Measurements from ENCODE around the gene SNRPE. TPM values are rescaled to one million over a fixed set of nuclear protein-coding genes. Genes with fewer than 3 reads are reported as not detected.
A peak's percentile ranks its signal among the peaks of the same experiment; 100 is the strongest.
"Not testable (repeated sequence)": the region's sequence is repeated elsewhere in the genome, so short reads cannot be mapped to it uniquely, and the experiment has no call there.

The SNRPE gene
- 353 TPM for polyA plus RNA-seq (2013, experiment 1 of 4)
- polyA plus RNA-seq (2013, experiment 2 of 4) = 345 TPM
- 308 TPM for polyA plus RNA-seq (2013, experiment 3 of 4)
- polyA plus RNA-seq (2013, experiment 4 of 4) = 322 TPM

DNA sequence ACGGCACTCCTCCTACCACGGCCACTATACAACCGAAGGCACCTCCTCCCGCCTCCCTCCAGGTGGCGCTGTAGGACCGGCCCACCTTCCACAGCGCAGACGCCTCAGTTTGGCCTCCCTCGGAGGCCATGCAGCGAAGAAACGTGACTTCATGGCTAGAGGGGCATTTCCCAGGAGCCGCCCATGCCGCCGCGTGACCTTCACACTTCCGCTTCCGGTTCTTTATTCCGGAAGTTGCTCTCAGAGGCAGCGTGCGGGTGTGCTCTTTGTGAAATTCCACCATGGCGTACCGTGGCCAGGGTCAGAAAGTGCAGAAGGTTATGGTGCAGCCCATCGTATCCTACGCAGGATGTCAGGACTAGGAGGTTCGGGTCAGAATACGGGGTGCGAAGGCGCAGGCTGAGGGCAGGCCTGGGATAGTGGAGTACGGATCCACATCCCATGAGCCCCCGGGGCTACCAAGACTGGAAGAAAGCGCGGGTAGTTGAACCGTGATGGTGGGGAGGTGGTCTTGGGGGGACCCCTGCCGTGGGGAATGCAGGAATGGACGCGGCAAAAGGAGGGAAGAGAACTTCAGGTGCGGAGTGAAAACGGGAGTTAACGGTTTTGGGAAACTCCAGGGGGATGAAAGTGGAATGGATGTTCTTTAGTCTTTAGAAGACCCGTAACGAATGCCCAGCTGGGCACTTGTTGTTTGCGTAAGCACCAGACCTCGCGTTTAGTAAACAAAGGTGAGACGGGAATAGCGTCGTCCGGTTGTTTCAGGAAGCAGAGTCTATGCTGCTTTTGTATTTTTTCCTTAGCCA is at the start of gene SNRPE:
Gene SNRPE (plus strand): TSS at position 221 of the 806 bp plus-strand sequence. CDS start 61 bp downstream, at position 282.
- Histone ChIP-seq H3K27me3 (ENCODE audit: control insufficient read depth, insufficient read depth, low read length, poor library complexity, severe bottlenecking) (no peaks in the 10 kb centered on the region), H3K27ac (ENCODE audit: insufficient read depth, low read depth, low read length, poor library complexity, severe bottlenecking) (peak within 1 kb of the TSS; percentile 91)
- WGBS, 2 experiments = 0% methylated on average over 48 of the region's 48 CpGs

DNA sequence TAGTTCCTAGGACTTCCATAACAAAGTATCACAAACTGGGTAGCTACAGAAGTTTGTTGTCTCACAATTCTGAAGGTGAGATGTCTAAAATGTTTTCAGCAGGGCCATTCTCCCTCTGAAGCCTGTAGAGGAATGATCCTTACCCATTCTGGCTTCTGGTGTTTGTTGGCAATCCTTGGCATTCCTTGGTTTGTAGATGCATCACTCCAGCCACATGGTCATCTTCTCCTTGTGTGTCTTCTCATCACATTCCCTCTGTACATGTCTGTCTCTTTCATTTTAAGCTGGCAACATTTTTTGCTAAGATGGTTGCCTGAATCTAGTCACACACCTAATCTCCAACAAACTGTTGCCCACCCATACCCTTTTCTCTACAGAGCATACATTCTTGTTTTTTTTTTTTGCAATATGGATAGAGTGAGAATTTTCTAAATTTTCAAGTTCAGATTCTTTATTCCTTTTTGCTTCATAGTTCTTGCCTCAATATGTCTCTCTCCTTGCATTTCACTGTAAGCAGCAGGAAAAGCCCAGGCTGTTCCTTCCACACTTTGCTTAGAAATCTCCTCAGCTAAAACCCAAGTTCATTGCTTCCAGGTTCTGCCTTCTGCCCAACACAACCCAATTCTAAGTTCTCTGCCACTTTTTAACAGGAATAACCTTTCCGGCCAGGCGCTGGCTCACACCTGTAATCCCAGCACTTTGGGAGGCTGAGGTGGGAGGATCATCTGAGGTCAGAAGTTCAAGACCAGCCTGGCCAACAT is 47.6 kb upstream of the SNRPE start:
- Histone ChIP-seq H3K4me1 (ENCODE audit: control insufficient read depth, insufficient read depth, low read length) (no peaks in the 10 kb centered on the region), H3K27me3 (ENCODE audit: control insufficient read depth, insufficient read depth, low read length, poor library complexity, severe bottlenecking) (no peaks in the 10 kb centered on the region), H3K4me3 (ENCODE audit: insufficient read depth, low read depth, low read length) (no peak overlapping the region), H3K36me3 (ENCODE audit: control insufficient read depth, insufficient read depth, low read length) (peaks cover 21% of the 10 kb centered on the region), H3K9me3 (ENCODE audit: control insufficient read depth, low read length) (no peaks in the 10 kb centered on the region), H3K27ac (ENCODE audit: insufficient read depth, low read depth, low read length, poor library complexity, severe bottlenecking) (no peak overlapping the region)
- WGBS, 2 experiments = 90 to 100% methylated on average over 2 of the region's 2 CpGs

More for the DNA sequence above, at the start of gene SNRPE:
- H3K4me1 ChIP-seq (ENCODE audit: control insufficient read depth, insufficient read depth, low read length) = peaks cover 5% of the 10 kb centered on the region
- H3K9me3 ChIP-seq (ENCODE audit: control insufficient read depth, low read length) = no peaks in the 10 kb centered on the region
- H3K36me3 ChIP-seq (ENCODE audit: control insufficient read depth, insufficient read depth, low read length) = peaks cover 28% of the 10 kb centered on the region
- H3K4me3 ChIP-seq (ENCODE audit: insufficient read depth, low read depth, low read length) = peak within 1 kb of the TSS; percentile 89

DNA sequence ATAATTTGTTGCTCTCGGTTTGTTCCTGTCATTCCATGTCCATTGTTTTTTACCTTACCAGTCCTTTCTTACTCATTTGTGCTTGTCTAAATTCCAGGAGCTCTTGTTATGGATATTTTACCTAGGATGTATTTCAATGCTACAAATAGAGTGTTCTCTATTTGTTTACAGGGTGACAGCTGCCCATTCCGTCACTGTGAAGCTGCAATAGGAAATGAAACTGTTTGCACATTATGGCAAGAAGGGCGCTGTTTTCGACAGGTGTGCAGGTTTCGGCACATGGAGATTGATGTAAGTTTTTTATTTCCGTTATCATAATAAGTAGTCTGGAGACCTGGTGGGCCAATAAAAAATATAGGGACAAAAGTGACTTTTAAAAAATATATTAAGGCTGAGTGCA is 43.0 kb upstream of the SNRPE start:
- H3K27ac ChIP-seq (ENCODE audit: insufficient read depth, low read depth, low read length, poor library complexity, severe bottlenecking) = no peak overlapping the region
- H3K4me3 ChIP-seq (ENCODE audit: insufficient read depth, low read depth, low read length) = no peak overlapping the region
- whole genome bisulfite sequencing, 2 experiments = 87 to 99% methylated on average over 5 to 6 of the region's 6 CpGs
- peaks cover 32% of the 10 kb centered on the region for H3K36me3 ChIP-seq (ENCODE audit: control insufficient read depth, insufficient read depth, low read length)
- no peaks in the 10 kb centered on the region for H3K27me3 ChIP-seq (ENCODE audit: control insufficient read depth, insufficient read depth, low read length, poor library complexity, severe bottlenecking)
- no peaks in the 10 kb centered on the region for H3K9me3 ChIP-seq (ENCODE audit: control insufficient read depth, low read length)
- no peaks in the 10 kb centered on the region for H3K4me1 ChIP-seq (ENCODE audit: control insufficient read depth, insufficient read depth, low read length)

DNA sequence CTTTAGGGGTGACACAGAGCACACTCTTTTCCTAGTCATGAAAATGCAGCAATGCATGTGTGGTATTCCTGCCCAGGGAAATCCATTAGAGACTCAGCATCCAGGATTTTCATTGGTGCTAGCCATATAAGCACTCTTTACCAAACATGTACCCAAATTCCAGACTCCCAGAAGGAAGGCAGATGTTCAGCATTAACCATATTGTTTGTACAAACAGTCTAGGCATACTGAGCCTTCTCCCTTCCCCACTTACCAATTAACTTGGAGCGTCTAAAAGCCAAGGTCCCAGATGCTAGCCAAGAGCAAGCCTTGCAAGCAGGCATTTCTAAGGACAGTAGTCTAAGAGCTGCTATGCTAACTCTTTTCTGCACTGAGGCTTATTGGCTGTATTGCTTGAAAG is 38.1 kb upstream of the SNRPE start:
- no peaks in the 10 kb centered on the region for H3K27me3 ChIP-seq (ENCODE audit: control insufficient read depth, insufficient read depth, low read length, poor library complexity, severe bottlenecking)
- no peak overlapping the region for H3K27ac ChIP-seq (ENCODE audit: insufficient read depth, low read depth, low read length, poor library complexity, severe bottlenecking)
- 96 to 97% methylated on average over 1 of the region's 1 CpG for WGBS, 2 experiments
- no peak overlapping the region for H3K4me3 ChIP-seq (ENCODE audit: insufficient read depth, low read depth, low read length)
- H3K36me3 ChIP-seq (ENCODE audit: control insufficient read depth, insufficient read depth, low read length) = peaks cover 49% of the 10 kb centered on the region
- H3K4me1 ChIP-seq (ENCODE audit: control insufficient read depth, insufficient read depth, low read length) = no peaks in the 10 kb centered on the region
- no peaks in the 10 kb centered on the region for H3K9me3 ChIP-seq (ENCODE audit: control insufficient read depth, low read length)

DNA sequence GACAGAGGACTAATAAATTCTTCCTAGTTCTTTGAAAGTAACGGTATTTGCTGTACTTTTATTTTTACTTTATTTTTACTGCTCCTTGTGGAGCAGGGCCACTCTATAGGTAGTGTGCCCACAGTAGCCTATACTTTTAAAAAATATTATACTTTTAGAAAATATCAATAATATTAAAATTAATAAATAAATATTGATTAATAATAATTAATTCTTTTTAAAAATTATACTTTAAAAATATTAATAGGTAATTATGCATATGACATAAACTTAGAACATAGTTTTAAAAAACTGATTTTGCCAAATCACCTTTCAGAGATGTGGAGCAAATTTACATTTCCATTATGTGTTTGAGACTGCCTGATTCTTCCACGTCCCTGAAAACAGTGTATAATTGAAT is 35.2 kb upstream of the SNRPE start:
- 90% methylated on average over 1 to 2 of the region's 2 CpGs for WGBS, 2 experiments
- Histone ChIP-seq H3K4me1 (ENCODE audit: control insufficient read depth, insufficient read depth, low read length) (no peaks in the 10 kb centered on the region), H3K27ac (ENCODE audit: insufficient read depth, low read depth, low read length, poor library complexity, severe bottlenecking) (no peak overlapping the region), H3K27me3 (ENCODE audit: control insufficient read depth, insufficient read depth, low read length, poor library complexity, severe bottlenecking) (no peaks in the 10 kb centered on the region), H3K4me3 (ENCODE audit: insufficient read depth, low read depth, low read length) (no peak overlapping the region), H3K9me3 (ENCODE audit: control insufficient read depth, low read length) (no peaks in the 10 kb centered on the region), H3K36me3 (ENCODE audit: control insufficient read depth, insufficient read depth, low read length) (peaks cover 48% of the 10 kb centered on the region)

DNA sequence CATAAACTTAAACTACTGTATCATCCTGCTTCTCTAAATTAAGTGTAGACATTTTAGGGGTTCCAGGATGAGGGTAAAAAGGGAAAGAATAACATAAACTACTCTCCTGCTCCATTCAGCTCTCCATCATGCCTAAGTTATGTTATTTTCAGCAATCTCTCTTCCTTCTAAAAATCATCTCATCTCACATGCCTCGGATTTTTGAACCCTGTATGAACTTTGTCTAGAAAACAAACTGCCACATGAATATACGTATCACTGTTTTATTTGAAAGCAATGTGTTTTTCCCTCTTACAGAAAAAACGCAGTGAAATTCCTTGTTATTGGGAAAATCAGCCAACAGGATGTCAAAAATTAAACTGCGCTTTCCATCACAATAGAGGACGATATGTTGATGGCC is 33.4 kb upstream of the SNRPE start:
- H3K27me3 ChIP-seq (ENCODE audit: control insufficient read depth, insufficient read depth, low read length, poor library complexity, severe bottlenecking) = no peaks in the 10 kb centered on the region
- 97 to 98% methylated on average over 5 of the region's 5 CpGs for WGBS, 2 experiments

DNA sequence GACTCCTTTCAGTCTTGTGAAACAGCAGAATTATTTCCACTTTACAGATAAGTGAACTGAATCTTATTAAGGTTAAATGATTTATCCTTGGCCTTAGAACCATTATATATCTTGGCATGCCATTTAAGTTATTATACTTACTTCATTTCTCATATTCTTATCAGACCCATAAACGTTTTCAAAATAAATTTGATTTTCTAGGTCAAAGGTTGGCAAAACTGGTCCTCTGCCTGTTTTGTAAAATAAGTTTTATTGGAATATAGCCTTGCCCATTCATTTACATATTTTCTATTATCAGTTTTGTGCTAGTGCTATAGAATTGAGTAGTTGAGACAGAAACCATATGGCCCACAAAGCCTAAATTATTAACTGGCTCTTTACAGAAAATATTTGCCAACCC is 32.9 kb upstream of the SNRPE start:
- 88% methylated on average over 1 of the region's 1 CpG; no CpG with 5 or more reads in 1 of the 2 experiments for WGBS, 2 experiments
- Histone ChIP-seq H3K36me3 (ENCODE audit: control insufficient read depth, insufficient read depth, low read length) (peaks cover 52% of the 10 kb centered on the region), H3K9me3 (ENCODE audit: control insufficient read depth, low read length) (no peaks in the 10 kb centered on the region), H3K4me3 (ENCODE audit: insufficient read depth, low read depth, low read length) (no peak overlapping the region), H3K4me1 (ENCODE audit: control insufficient read depth, insufficient read depth, low read length) (no peaks in the 10 kb centered on the region), H3K27me3 (ENCODE audit: control insufficient read depth, insufficient read depth, low read length, poor library complexity, severe bottlenecking) (no peaks in the 10 kb centered on the region), H3K27ac (ENCODE audit: insufficient read depth, low read depth, low read length, poor library complexity, severe bottlenecking) (no peak overlapping the region)

More for the DNA sequence above, 33.4 kb upstream of the SNRPE start:
- Histone ChIP-seq H3K36me3 (ENCODE audit: control insufficient read depth, insufficient read depth, low read length) (peaks cover 52% of the 10 kb centered on the region), H3K27ac (ENCODE audit: insufficient read depth, low read depth, low read length, poor library complexity, severe bottlenecking) (no peak overlapping the region), H3K9me3 (ENCODE audit: control insufficient read depth, low read length) (no peaks in the 10 kb centered on the region), H3K4me1 (ENCODE audit: control insufficient read depth, insufficient read depth, low read length) (no peaks in the 10 kb centered on the region), H3K4me3 (ENCODE audit: insufficient read depth, low read depth, low read length) (no peak overlapping the region)

DNA sequence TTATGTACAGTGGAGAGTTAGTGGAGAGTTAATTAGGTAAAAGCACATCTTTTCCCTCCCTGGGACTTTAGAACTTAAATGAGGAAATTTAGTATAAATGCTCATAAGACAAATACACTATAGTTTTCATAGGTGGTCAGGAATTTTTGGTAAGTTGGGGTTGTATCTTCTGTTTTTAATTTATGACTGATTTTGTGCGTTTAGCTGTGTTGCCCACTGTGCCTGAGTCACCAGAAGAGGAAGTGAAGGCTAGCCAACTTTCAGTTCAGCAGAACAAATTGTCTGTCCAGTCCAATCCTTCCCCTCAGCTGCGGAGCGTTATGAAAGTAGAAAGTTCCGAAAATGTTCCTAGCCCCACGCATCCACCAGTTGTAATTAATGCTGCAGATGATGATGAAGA is 32.2 kb upstream of the SNRPE start:
- H3K27me3 ChIP-seq (ENCODE audit: control insufficient read depth, insufficient read depth, low read length, poor library complexity, severe bottlenecking); H3K27ac ChIP-seq (ENCODE audit: insufficient read depth, low read depth, low read length, poor library complexity, severe bottlenecking): not testable (repeated sequence)
- H3K36me3 ChIP-seq (ENCODE audit: control insufficient read depth, insufficient read depth, low read length) = peaks cover 49% of the 10 kb centered on the region

DNA sequence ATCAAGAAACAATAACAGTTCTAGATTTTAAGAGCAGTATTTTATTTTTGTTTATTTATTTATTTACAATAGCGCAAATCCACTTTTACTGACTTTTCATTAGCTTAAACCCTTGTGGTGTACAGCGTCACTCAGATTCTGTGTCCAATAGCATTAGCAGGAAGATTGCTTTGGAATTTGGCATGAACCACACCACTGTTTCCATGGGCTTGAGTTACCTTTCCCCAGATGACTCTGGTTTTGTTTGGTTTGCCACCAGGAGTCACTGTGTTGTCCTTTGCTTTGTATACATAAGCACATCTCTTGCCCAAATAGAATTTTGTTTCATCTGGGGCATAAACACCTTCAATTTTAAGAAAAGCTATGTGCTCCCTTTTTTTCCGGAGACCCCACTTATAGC is 25.9 kb upstream of the SNRPE start:
- Histone ChIP-seq H3K4me3 (ENCODE audit: insufficient read depth, low read depth, low read length) (no peak overlapping the region), H3K4me1 (ENCODE audit: control insufficient read depth, insufficient read depth, low read length) (no peaks in the 10 kb centered on the region), H3K27ac (ENCODE audit: insufficient read depth, low read depth, low read length, poor library complexity, severe bottlenecking) (no peak overlapping the region), H3K27me3 (ENCODE audit: control insufficient read depth, insufficient read depth, low read length, poor library complexity, severe bottlenecking) (no peaks in the 10 kb centered on the region), H3K9me3 (ENCODE audit: control insufficient read depth, low read length) (no peaks in the 10 kb centered on the region), H3K36me3 (ENCODE audit: control insufficient read depth, insufficient read depth, low read length) (peaks cover 64% of the 10 kb centered on the region)
- WGBS, 2 experiments = 93 to 97% methylated on average over 3 of the region's 3 CpGs

More for the DNA sequence above, 32.2 kb upstream of the SNRPE start:
- WGBS, 2 experiments = 99 to 100% methylated on average over 5 of the region's 5 CpGs
- H3K4me1 ChIP-seq (ENCODE audit: control insufficient read depth, insufficient read depth, low read length); H3K4me3 ChIP-seq (ENCODE audit: insufficient read depth, low read depth, low read length); H3K9me3 ChIP-seq (ENCODE audit: control insufficient read depth, low read length): not testable (repeated sequence)

DNA sequence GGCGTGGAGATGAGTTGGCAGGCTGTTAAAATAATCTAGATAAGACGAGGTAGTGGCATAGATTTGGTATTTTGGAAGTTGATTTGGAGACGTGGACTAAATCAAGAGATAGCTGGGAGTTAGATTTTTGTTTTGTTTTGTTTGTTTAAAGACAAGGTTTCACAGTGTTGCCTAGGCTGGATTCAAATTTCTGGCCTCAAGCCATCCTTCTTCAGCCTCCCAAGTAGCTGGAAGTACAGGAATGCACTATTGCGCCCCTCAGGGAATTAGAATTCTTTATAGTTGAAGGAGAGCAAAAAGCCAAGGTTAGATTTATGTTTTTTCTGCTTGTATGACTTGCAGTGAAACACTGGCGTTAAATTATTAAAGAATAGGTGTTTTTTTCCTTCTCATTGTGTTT is 22.3 kb upstream of the SNRPE start:
- peaks cover 74% of the 10 kb centered on the region for H3K36me3 ChIP-seq (ENCODE audit: control insufficient read depth, insufficient read depth, low read length)

More for the DNA sequence above, 22.3 kb upstream of the SNRPE start:
- Histone ChIP-seq H3K9me3 (ENCODE audit: control insufficient read depth, low read length) (no peaks in the 10 kb centered on the region), H3K4me3 (ENCODE audit: insufficient read depth, low read depth, low read length) (no peak overlapping the region), H3K27me3 (ENCODE audit: control insufficient read depth, insufficient read depth, low read length, poor library complexity, severe bottlenecking) (no peaks in the 10 kb centered on the region), H3K27ac (ENCODE audit: insufficient read depth, low read depth, low read length, poor library complexity, severe bottlenecking) (no peak overlapping the region), H3K4me1 (ENCODE audit: control insufficient read depth, insufficient read depth, low read length) (no peaks in the 10 kb centered on the region)
- 96% methylated on average over 5 of the region's 5 CpGs for WGBS, 2 experiments

All from ectodermal cell (in vitro differentiated cells).